Choroid plexus epithelial cell (primary cell): ENCODE measurements around the gene FBXW7.
A peak's percentile ranks its signal among the peaks of the same experiment; 100 is the strongest.

Experiments used
- DNase-seq: peaks from one replicate; pipeline ENCODE4 v3.0.0-alpha.2; 2010; ENCODE audit warnings: low read depth
- H3K4me3 ChIP-seq: 2 replicates; pipeline ENCODE4 v1.5.1; 2011; ENCODE audit warnings: low read depth, mild to moderate bottlenecking, control low read depth, low read length, moderate library complexity
- CTCF ChIP-seq: conservative IDR thresholded peaks from 2 replicates; pipeline ENCODE4 v1.5.1; 2011; ENCODE audit warnings: low read depth, mild to moderate bottlenecking, control low read depth, inconsistent platforms, low read length, moderate library complexity

Gene FBXW7

GRCh38 chr4:152535903-152536544 lies at the start of gene FBXW7:
FBXW7 (minus strand) TSS chr4:152536092; CDS start chr4:152411803, 124,289 bp downstream.
- DNase-seq, result peak; percentile 99
- peak within 1 kb of the TSS; percentile 95 for H3K4me3 ChIP-seq
- TF ChIP-seq CTCF, result no peak

GRCh38 chr4:152585023-152585441 lies 49.1 kb upstream of the FBXW7 start:
- H3K4me3 ChIP-seq, result no peak overlapping the region
- DNase-seq, result peak; percentile 25
- TF ChIP-seq CTCF, result no peak

GRCh38 chr4:152581536-152582160 lies 45.8 kb upstream of the FBXW7 start:
- TF ChIP-seq CTCF, result peak; percentile 48
- no peak overlapping the region for H3K4me3 ChIP-seq
- DNase-seq, result peak; percentile 28

- H3K4me3 ChIP-seq, result no peak overlapping the region
- no peak for DNase-seq
- TF ChIP-seq CTCF, result no peak
Observed at GRCh38 chr4:152579916-152580315, 44.0 kb upstream of the FBXW7 start.

GRCh38 chr4:152579107-152579764 lies 43.3 kb upstream of the FBXW7 start:
- H3K4me3 ChIP-seq, result no peak overlapping the region

GRCh38 chr4:152578670-152579069 lies 42.8 kb upstream of the FBXW7 start:
- TF ChIP-seq CTCF, result no peak
- H3K4me3 ChIP-seq, result no peak overlapping the region
- no peak for DNase-seq

More at GRCh38 chr4:152579107-152579764, 43.3 kb upstream of the FBXW7 start:
- TF ChIP-seq CTCF, result no peak
- DNase-seq, result no peak
